SH-SY5Y (cell line): ENCODE measurements around the gene A1CF.

Source experiments
- GATA2 ChIP-seq: IDR thresholded peaks from 2 replicates; pipeline ENCODE4 v1.6.1; 2011; ENCODE audit warnings: mild to moderate bottlenecking, low read depth, low read length
- GATA3 ChIP-seq: IDR thresholded peaks from 2 replicates; pipeline ENCODE4 v1.6.1; 2011; ENCODE audit warnings: low read depth, mild to moderate bottlenecking, low read length, moderate library complexity

- TF ChIP-seq GATA2, result no peak
- TF ChIP-seq GATA3, result no peak
Measured at GRCh38 chr10:50837095-50837494, 48.3 kb downstream of the A1CF start.
